Keratinocyte (primary cell): ENCODE data around the gene SUSD6. TPM values are rescaled to one million over a fixed set of nuclear protein-coding genes. Genes with fewer than 3 reads are reported as not detected.

ENCODE experiments used
- DNase-seq: peaks from one replicate; pipeline ENCODE4 v3.0.0-alpha.2; 2011; ENCODE audit warnings: low read depth, missing footprints, low spot score
- FAIRE-seq: peaks from 2 replicates; lab custom pipeline; 2011; peaks lifted over from hg19 to GRCh38; lab: Jason Lieb, UNC
- H2AFZ ChIP-seq: 2 replicates; pipeline ENCODE4 v1.6.0; 2012; ENCODE audit warnings: low read length, control low read depth, inconsistent platforms; ENCODE audit not compliant: control insufficient read depth
- H3K27ac ChIP-seq: 2 replicates; pipeline ENCODE4 v1.5.1; 2011; ENCODE audit warnings: low read length; ENCODE audit not compliant: control insufficient read depth, insufficient read depth
- H3K27me3 ChIP-seq: 3 replicates; pipeline ENCODE4 v1.6.0; 2011; ENCODE audit warnings: low read length; ENCODE audit not compliant: control insufficient read depth, insufficient read depth; ENCODE audit errors: extremely low read depth
- H3K36me3 ChIP-seq, 2 experiments: 2 replicates in 1 of 2; 3 replicates in 1 of 2; pipeline ENCODE4 v1.5.1; 2011; ENCODE audit warnings: low read length in 2 of 2, mild to moderate bottlenecking in 1 of 2; ENCODE audit not compliant: control insufficient read depth in 2 of 2, insufficient read depth in 2 of 2; ENCODE audit errors: extremely low read depth in 1 of 2
- H3K4me1 ChIP-seq: 3 replicates; pipeline ENCODE4 v1.5.1; 2011; ENCODE audit warnings: low read length; ENCODE audit not compliant: control insufficient read depth, insufficient read depth; ENCODE audit errors: extremely low read depth
- H3K4me2 ChIP-seq: 3 replicates; pipeline ENCODE4 v1.6.0; 2011; ENCODE audit warnings: low read depth, low read length; ENCODE audit not compliant: control insufficient read depth, insufficient read depth; ENCODE audit errors: extremely low read depth
- H3K4me3 ChIP-seq, 3 experiments: fragments of 200-600 bp in 1 of 3; sonication (generic) in 1 of 3; 2 replicates in 2 of 3; 3 replicates in 1 of 3; pipeline ENCODE4 v1.5.1; 2011 to 2016; ENCODE audit warnings: low read length in 3 of 3, mild to moderate bottlenecking in 3 of 3, control low read depth in 2 of 3, inconsistent platforms in 1 of 3, low read depth in 1 of 3, mixed read lengths in 1 of 3, mixed run types in 1 of 3, moderate library complexity in 1 of 3; ENCODE audit not compliant: control insufficient read depth in 2 of 3, insufficient read depth in 2 of 3; ENCODE audit errors: extremely low read depth in 1 of 3
- H3K79me2 ChIP-seq: 2 replicates; pipeline ENCODE4 v1.6.0; 2012; ENCODE audit warnings: low read length; ENCODE audit not compliant: control insufficient read depth, insufficient read depth
- H3K9ac ChIP-seq: 3 replicates; pipeline ENCODE4 v1.6.0; 2011; ENCODE audit warnings: low read length; ENCODE audit not compliant: control insufficient read depth, insufficient read depth; ENCODE audit errors: extremely low read depth
- H3K9me1 ChIP-seq: 3 replicates; pipeline ENCODE4 v1.6.0; 2011; ENCODE audit warnings: low read length; ENCODE audit not compliant: control insufficient read depth, insufficient read depth; ENCODE audit errors: extremely low read depth
- H3K9me3 ChIP-seq: 2 replicates; pipeline ENCODE4 v1.5.1; 2012; ENCODE audit warnings: low read depth, low read length; ENCODE audit not compliant: control insufficient read depth
- H4K20me1 ChIP-seq: 3 replicates; pipeline ENCODE4 v1.6.0; 2011; ENCODE audit warnings: low read length; ENCODE audit not compliant: control insufficient read depth, insufficient read depth; ENCODE audit errors: extremely low read depth
- CTCF ChIP-seq, 3 experiments: IDR thresholded peaks in 1 of 3; conservative IDR thresholded peaks in 1 of 3; optimal IDR thresholded peaks in 1 of 3; 2 replicates in 2 of 3; 3 replicates in 1 of 3; pipeline versions ENCODE3 to v1.5.1; 2011; ENCODE audit warnings: low read length in 3 of 3, mild to moderate bottlenecking in 3 of 3, moderate library complexity in 2 of 3, control low read depth in 1 of 3, inconsistent platforms in 1 of 3; ENCODE audit not compliant: insufficient read depth in 2 of 3; ENCODE audit errors: extremely low read depth in 1 of 3
- EZH2 ChIP-seq: IDR thresholded peaks from one replicate; pipeline ENCODE4 v1.6.1; 2012; ENCODE audit warnings: inconsistent platforms, mild to moderate bottlenecking, low read length, moderate library complexity
- dilution Hi-C: fragments of 300-500 bp; cut with MboI; formaldehyde crosslinking; loops from one replicate; pipeline ENCODE4 v1.7.0; 2020; ENCODE audit warnings: low sequenced_read_pairs; ENCODE audit not compliant: extremely low pct_ligation_motif_present
- polyA plus RNA-seq, 5 experiments: library from polyadenylated mRNA; depleted of rRNA in 3 of 5; stranded (reverse) in 3 of 5; stranded (forward) in 1 of 5; unstranded in 1 of 5; fragments of >200 nt; gene quantifications; 1 replicate in 1 of 5; 2 replicates in 3 of 5; 3 replicates in 1 of 5; pipeline versions ENCODE4 v1.2.1 to v1.2.3, GENCODE V29; 2011 to 2012; ENCODE audit warnings: missing spikeins in 2 of 5, low read depth in 1 of 5, low replicate concordance in 1 of 5

SUSD6 gene
- polyA plus RNA-seq, 1 donor (not counting 4 experiments of a cell fraction or from before 2014, with no cell fraction given): 10.5 TPM

GRCh38 chr14:69675245-69675583, 63.8 kb downstream of the SUSD6 start:
- Histone ChIP-seq H3K9ac (no peak overlapping the region), H3K4me3 (no peak overlapping the region), H3K9me3 (no peaks in the 10 kb centered on the region), H3K27ac (no peak overlapping the region), H2AFZ (no peak overlapping the region), H3K4me1 (no peaks in the 10 kb centered on the region), H3K27me3 (no peaks in the 10 kb centered on the region), H4K20me1 (no peaks in the 10 kb centered on the region), H3K36me3 (peaks cover 0 to 1% of the 10 kb centered on the region in 2 experiments), H3K9me1 (no peaks in the 10 kb centered on the region), H3K79me2 (peaks cover 35% of the 10 kb centered on the region), H3K4me2 (no peak overlapping the region)
- TF ChIP-seq CTCF (optimal IDR thresholded peaks at IDR 0.05 in 1 of 3, IDR thresholded peaks at IDR 0.05 in 1 of 3, conservative IDR thresholded peaks at IDR 0.05 in 1 of 3; ENCODE audit: extremely low read depth in 1 of 3, insufficient read depth in 2 of 3, low read length in 3 of 3): no peak
- no peak for TF ChIP-seq EZH2
- no peak for DNase-seq
- no peak for FAIRE-seq
- dilution Hi-C loops: no loop called here

GRCh38 chr14:69675877-69676416, 64.6 kb downstream of the SUSD6 start:
- H3K36me3 ChIP-seq: peaks cover 0 to 1% of the 10 kb centered on the region in 2 experiments
- no peak overlapping the region for H3K27ac ChIP-seq
- dilution Hi-C loops: no loop called here
- H3K9me3 ChIP-seq: no peaks in the 10 kb centered on the region
- H3K4me3 ChIP-seq: no peak overlapping the region
- DNase-seq (no peak), FAIRE-seq (no peak)
- no peaks in the 10 kb centered on the region for H3K27me3 ChIP-seq
- no peak for TF ChIP-seq CTCF (optimal IDR thresholded peaks at IDR 0.05 in 1 of 3, IDR thresholded peaks at IDR 0.05 in 1 of 3, conservative IDR thresholded peaks at IDR 0.05 in 1 of 3; ENCODE audit: extremely low read depth in 1 of 3, insufficient read depth in 2 of 3, low read length in 3 of 3)
- no peak for TF ChIP-seq EZH2
- no peak overlapping the region for H3K9ac ChIP-seq
- H3K4me2 ChIP-seq: no peak overlapping the region
- H3K4me1 ChIP-seq: no peaks in the 10 kb centered on the region
- no peak overlapping the region for H2AFZ ChIP-seq
- H3K9me1 ChIP-seq: no peaks in the 10 kb centered on the region
- no peaks in the 10 kb centered on the region for H4K20me1 ChIP-seq
- H3K79me2 ChIP-seq: peaks cover 33% of the 10 kb centered on the region
